HepG2 (cell line): ENCODE measurements around the gene PFDN1. TPM values are rescaled to one million over a fixed set of nuclear protein-coding genes. Genes with fewer than 3 reads are reported as not detected.

Experiments
- ATAC-seq: fragments of 200-7000 bp; cut with Tn5 transposase; 3 replicates; pipeline ENCODE4 v1.9.1; 2020; ENCODE audit warnings: mild to moderate bottlenecking, moderate library complexity
- BruUV-seq: library from RNA; stranded (reverse); fragments of 400-500 nt; replicated peaks from 2 replicates; lab custom pipeline; 2021; lab: Mats Ljungman, UMichigan
- CTCF ChIA-PET: fragments of 300-600 bp; formaldehyde crosslinking; extraction: SDS; loops from one replicate; lab custom pipeline; 2021; ENCODE audit warnings: low total read pairs, inconsistent platforms, low intra/inter-chr PET ratio; lab: Yijun Ruan, JAX
- POLR2A ChIA-PET: fragments of 350-600 bp; sonication (Branson Sonifier 250); formaldehyde crosslinking; loops from one replicate; lab custom pipeline; 2020; ENCODE audit warnings: antibody characterized with exemption, inconsistent platforms; lab: Yijun Ruan, JAX
- DNase-seq: peaks from one replicate; pipeline ENCODE4 v3.0.0-alpha.2; 2015; ENCODE audit warnings: low spot score
- FAIRE-seq: peaks from 3 replicates; lab custom pipeline; 2011; peaks lifted over from hg19 to GRCh38; lab: Jason Lieb, UNC
- H2AFZ ChIP-seq: one replicate; pipeline ENCODE4 v1.6.1; 2011; ENCODE audit warnings: low read length, inconsistent platforms
- H3K27ac ChIP-seq: fragments of 300-600 bp; 3 replicates; pipeline ENCODE4 v1.8.0; 2011; ENCODE audit warnings: mixed run types, mild to moderate bottlenecking, mixed read lengths, low read length, inconsistent platforms; ENCODE audit not compliant: insufficient read depth; ENCODE audit errors: extremely low read length
- H3K27me3 ChIP-seq, 2 experiments: fragments of 200-600 bp in 1 of 2; 2 replicates in 1 of 2; 3 replicates in 1 of 2; pipeline versions ENCODE4 v1.6.0 to v1.8.0; 2011; ENCODE audit warnings: low read length in 2 of 2, mild to moderate bottlenecking in 2 of 2, moderate library complexity in 2 of 2, inconsistent platforms in 1 of 2; ENCODE audit not compliant: insufficient read depth in 2 of 2, control insufficient read depth in 1 of 2
- H3K36me3 ChIP-seq, 2 experiments: fragments of 200-600 bp in 1 of 2; replicated peaks in 1 of 2; 2 replicates in 1 of 2; 3 replicates in 1 of 2; pipeline versions ENCODE4 v1.5.1 to v1.8.0; 2011; ENCODE audit warnings: low read length in 2 of 2, inconsistent platforms in 1 of 2; ENCODE audit not compliant: insufficient read depth in 2 of 2, control insufficient read depth in 1 of 2
- H3K4me1 ChIP-seq: 2 replicates; pipeline ENCODE4 v1.5.1; 2012; ENCODE audit warnings: low read length, inconsistent platforms; ENCODE audit not compliant: insufficient read depth
- H3K4me2 ChIP-seq: 2 replicates; pipeline ENCODE4 v1.6.0; 2011; ENCODE audit warnings: low read depth, low read length, inconsistent platforms
- H3K4me3 ChIP-seq, 3 experiments: fragments of 200-600 bp in 1 of 3; sonication (generic), shearing (Covaris generic) in 1 of 3; replicated peaks in 1 of 3; 2 replicates each; pipeline ENCODE4 v1.5.1; 2011 to 2016; ENCODE audit warnings: low read length in 3 of 3, inconsistent platforms in 2 of 3, low read depth in 2 of 3, mild to moderate bottlenecking in 2 of 3, control low read depth in 1 of 3, mixed read lengths in 1 of 3; ENCODE audit not compliant: insufficient read depth in 1 of 3
- H3K79me2 ChIP-seq: one replicate; pipeline ENCODE4 v1.6.1; 2011; ENCODE audit warnings: low read length, inconsistent platforms; ENCODE audit not compliant: insufficient read depth
- H3K9ac ChIP-seq: 2 replicates; pipeline ENCODE4 v1.6.0; 2011; ENCODE audit warnings: mild to moderate bottlenecking, low read depth, low read length, inconsistent platforms; ENCODE audit not compliant: insufficient read depth
- H3K9me3 ChIP-seq: 2 replicates; pipeline ENCODE4 v1.5.1; 2012; ENCODE audit warnings: mild to moderate bottlenecking, low read length
- H4K20me1 ChIP-seq: 2 replicates; pipeline ENCODE4 v1.6.0; 2011; ENCODE audit warnings: inconsistent platforms, mild to moderate bottlenecking, low read length, moderate library complexity; ENCODE audit not compliant: insufficient read depth
- ADNP ChIP-seq: sonication (generic); formaldehyde crosslinking; IDR thresholded peaks from 2 replicates; pipeline ENCODE4 v1.4.0; 2020; ENCODE audit warnings: missing genetic modification reagents
- ETS1 ChIP-seq: sonication (generic); formaldehyde crosslinking; IDR thresholded peaks from 2 replicates; pipeline ENCODE4 v1.4.0; 2020; ENCODE audit warnings: missing genetic modification reagents
- HHEX ChIP-seq: IDR thresholded peaks from 2 replicates; pipeline ENCODE4 v1.6.1; 2016; ENCODE audit warnings: control low read depth
- JUND ChIP-seq: sonication (generic); formaldehyde crosslinking; IDR thresholded peaks from 2 replicates; pipeline ENCODE4 v1.8.0; 2022; ENCODE audit warnings: mild to moderate bottlenecking, missing genetic modification reagents
- MIER3 ChIP-seq: IDR thresholded peaks from 2 replicates; pipeline ENCODE4 v1.6.1; 2016; ENCODE audit warnings: missing compliant biosample characterization, borderline replicate concordance
- SAFB2 ChIP-seq: sonication (generic); formaldehyde crosslinking; IDR thresholded peaks from 2 replicates; pipeline ENCODE4 v1.5.1; 2020; ENCODE audit warnings: missing genetic modification reagents, low read depth, mild to moderate bottlenecking, borderline replicate concordance
- SMC3 ChIP-seq: IDR thresholded peaks from 2 replicates; pipeline ENCODE4 v1.6.1; 2011; ENCODE audit warnings: low read length, improper control_type of control experiment
- SOX13 ChIP-seq, 3 experiments: fragments of 450-650 bp in 1 of 3; sonication (generic) in 1 of 3; formaldehyde crosslinking in 1 of 3; IDR thresholded peaks in 2 of 3; conservative IDR thresholded peaks in 1 of 3; 2 replicates each; pipeline versions ENCODE4 v1.5.0 to v1.6.1; 2016 to 2020; ENCODE audit warnings: antibody characterized with exemption in 1 of 3, mild to moderate bottlenecking in 1 of 3, missing compliant biosample characterization in 1 of 3, missing genetic modification reagents in 1 of 3, moderate library complexity in 1 of 3
- ZFP37 ChIP-seq: sonication (generic); formaldehyde crosslinking; IDR thresholded peaks from 2 replicates; pipeline ENCODE4 v1.4.0; 2020; ENCODE audit warnings: missing genetic modification reagents, borderline replicate concordance
- ZMAT3 ChIP-seq: sonication (generic); formaldehyde crosslinking; conservative IDR thresholded peaks from 2 replicates; pipeline ENCODE4 v1.7.0; 2021; ENCODE audit warnings: missing genetic modification reagents
- ZNF335 ChIP-seq: sonication (generic); formaldehyde crosslinking; IDR thresholded peaks from 2 replicates; pipeline ENCODE4 v1.4.0; 2020; ENCODE audit warnings: missing genetic modification reagents
- ZNF607 ChIP-seq: sonication (generic); formaldehyde crosslinking; IDR thresholded peaks from 2 replicates; pipeline ENCODE4 v1.5.1; 2020; ENCODE audit warnings: missing genetic modification reagents, mild to moderate bottlenecking, borderline replicate concordance
- ZNF616 ChIP-seq: sonication (generic); formaldehyde crosslinking; IDR thresholded peaks from 2 replicates; pipeline ENCODE4 v1.5.0; 2020; ENCODE audit warnings: low read depth, mild to moderate bottlenecking, missing genetic modification reagents
- ZNF687 ChIP-seq: sonication (generic); formaldehyde crosslinking; IDR thresholded peaks from 2 replicates; pipeline ENCODE4 v1.5.1; 2020; ENCODE audit warnings: mild to moderate bottlenecking, missing genetic modification reagents, moderate library complexity
- ZNF710 ChIP-seq: sonication (generic); formaldehyde crosslinking; IDR thresholded peaks from 2 replicates; pipeline ENCODE4 v1.5.0; 2020; ENCODE audit warnings: mild to moderate bottlenecking, missing genetic modification reagents, borderline replicate concordance
- WGBS: methylation state at CpG from one replicate; pipeline ENCODE4 v1.1.6; 2017; ENCODE audit warnings: low lambda C conversion rate; 5-methylcytosine and 5-hydroxymethylcytosine counted together
- in situ Hi-C: cut with HindIII; loops from 2 replicates; pipeline ENCODE4 v1.10.0; 2017; ENCODE audit warnings: low pct_unique_long_range_greater_than_20kb; ENCODE audit not compliant: extremely low pct_ligation_motif_present
- intact Hi-C: fragments of 100-400 bp; cut with micrococcal nuclease; formaldehyde crosslinking; loops from one replicate; pipeline ENCODE4 v1.10.0; 2022; ENCODE audit not compliant: unreplicated experiment
- polyA plus RNA-seq, 8 experiments: library from polyadenylated mRNA; depleted of rRNA in 3 of 8; stranded (reverse) in 7 of 8; unstranded in 1 of 8; fragments of >200 nt; fragmentation: Illumina TruSeq in 4 of 8; extraction: Trizol in 4 of 8; gene quantifications; 2 replicates each; pipeline versions ENCODE4 v1.2.1 to v1.2.3, GENCODE V29; 2011 to 2016; ENCODE audit warnings: low read depth in 4 of 8, missing spikeins in 1 of 8, mixed read lengths in 1 of 8; ENCODE audit not compliant: insufficient read depth in 1 of 8
- total RNA-seq, 5 experiments: library from RNA; depleted of rRNA; stranded (reverse); fragments of >200 nt; fragmentation: Illumina TruSeq; extraction: Trizol; gene quantifications; 2 replicates each; pipeline ENCODE4 v1.2.3, GENCODE V29; 2016; ENCODE audit warnings: low read depth in 1 of 5

PFDN1 gene
- total and polyA plus RNA-seq, 2 of the 13 experiments (the other 11 are each of a cell fraction or from before 2014, with no cell fraction given): 67.2 to 70.8 TPM

GRCh38 chr5:140322751-140323731, 20.1 kb upstream of the PFDN1 start:
- no TSS peak for BruUV-seq
- no peaks in the 10 kb centered on the region for H4K20me1 ChIP-seq
- H2AFZ ChIP-seq: no peak overlapping the region
- peaks cover 74% of the 10 kb centered on the region for H3K4me1 ChIP-seq
- POLR2A ChIA-PET: interaction anchor here (1.3 kb wide), 1 partner anchor 23 kb away, joined by 5 read pairs; the partner anchor contains the start of gene HBEGF
- peak overlapping the region; percentile 68 for H3K4me2 ChIP-seq
- H3K9ac ChIP-seq: peak overlapping the region; percentile 23; the same call in 1 of the 2 replicates
- intact Hi-C loops (no loop called here), in situ Hi-C loops (no loop called here)
- no peaks in the 10 kb centered on the region for H3K9me3 ChIP-seq
- no peaks in the 10 kb centered on the region for H3K79me2 ChIP-seq
- no peak for FAIRE-seq
- ATAC-seq: peak; percentile 69
- 14% methylated on average over 7 of the region's 9 CpGs for WGBS
- peak overlapping the region in 1 of 3 experiments; percentile 46; a peak in 3 of 6 replicates for H3K4me3 ChIP-seq
- no peaks in the 10 kb centered on the region for H3K36me3 ChIP-seq
- DNase-seq: peak; percentile 72
- CTCF ChIA-PET: no interaction called here
- H3K27ac ChIP-seq: no peak overlapping the region
- H3K27me3 ChIP-seq: no peaks in the 10 kb centered on the region; a peak in 1 of 5 replicates
- no peak for TF ChIP-seq ZNF607 (CRISPR knock-in tag)
- TF ChIP-seq ZMAT3 (CRISPR knock-in tag): no peak
- TF ChIP-seq SOX13 (IDR thresholded peaks at IDR 0.05): no peak
- TF ChIP-seq SOX13 (CRISPR knock-in tag; conservative IDR thresholded peaks at IDR 0.05 in 1 of 2, IDR thresholded peaks at IDR 0.05 in 1 of 2): 0 out of 4 replicates have a peak, but pooled peaks of 1 of the 2 experiments have one; percentile 14
- TF ChIP-seq SAFB2: no peak
- TF ChIP-seq ZNF687 (CRISPR knock-in tag): peak; percentile 44
- TF ChIP-seq ADNP (CRISPR knock-in tag): no peak
- no peak for TF ChIP-seq ETS1 (CRISPR knock-in tag)
- TF ChIP-seq HHEX (CRISPR knock-in tag): no peak
- no peak for TF ChIP-seq ZNF710
- TF ChIP-seq SMC3: no peak
- TF ChIP-seq JUND (CRISPR knock-in tag): peak; percentile 14; the same call in 1 of the 2 replicates
- TF ChIP-seq ZNF335 (CRISPR knock-in tag): no peak
- TF ChIP-seq ZNF616 (CRISPR knock-in tag): no peak
- TF ChIP-seq ZFP37 (CRISPR knock-in tag): no peak
- no peak for TF ChIP-seq MIER3 (CRISPR knock-in tag)
